ENCODE data around the gene GPR78. TPM values are rescaled to one million over a fixed set of nuclear protein-coding genes. Genes with fewer than 3 reads are reported as not detected.
A peak's percentile ranks its signal among the peaks of the same experiment; 100 is the strongest.

Gene GPR78
- total and polyA plus RNA-seq, 2 of the 4 experiments (the other 2 are of a cell fraction): under 0.01 to 0.10 TPM

DNA sequence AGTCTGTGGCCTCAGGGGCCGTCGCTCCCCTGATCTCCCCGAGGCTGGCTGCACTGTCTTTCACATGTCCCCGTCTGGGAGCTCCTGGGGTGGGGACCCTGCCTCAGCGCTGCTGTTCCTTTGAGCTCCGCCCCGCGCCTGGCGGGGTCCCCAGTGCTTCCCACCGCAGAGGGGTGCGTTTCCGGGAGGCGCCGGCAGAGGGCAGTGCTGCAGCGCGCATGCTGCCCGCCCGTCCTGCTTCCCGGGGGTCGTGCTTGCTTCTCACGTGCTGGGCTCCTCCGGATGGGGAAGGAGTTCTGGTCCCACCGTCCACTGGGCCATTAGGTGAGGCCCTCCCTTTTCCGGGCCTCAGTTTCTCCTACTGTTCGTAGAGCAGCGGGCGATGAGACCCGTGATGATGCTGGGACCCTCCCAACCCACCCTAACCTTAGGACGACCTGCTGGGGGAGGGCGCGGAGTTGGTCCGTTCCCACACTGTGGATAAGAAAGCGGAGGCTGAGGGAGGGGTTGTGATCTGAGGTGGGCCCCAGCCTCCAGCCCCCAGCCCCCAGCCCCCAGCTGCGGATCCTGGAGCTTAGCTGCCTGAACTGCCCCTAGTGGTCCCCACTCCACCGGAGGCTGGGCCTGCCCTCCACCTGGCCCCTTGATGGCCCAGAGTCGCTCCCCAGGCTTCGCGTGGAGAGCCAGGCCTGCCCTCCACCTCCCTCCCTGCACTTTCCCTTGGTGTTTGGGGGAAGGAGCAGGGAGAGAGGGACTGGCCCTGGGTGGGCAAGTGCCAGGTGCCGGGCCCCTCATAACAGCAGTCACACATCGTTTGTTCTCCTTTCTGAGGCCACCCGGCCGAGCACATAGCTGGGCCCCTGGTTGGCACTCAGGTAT, 27.6 kb downstream of the GPR78 start:
- CTCF ChIA-PET: interaction anchor here (0.6 to 1.2 kb wide), 3 partner anchors 9 to 12 kb away, joined by 3 to 5 read pairs (median 3); no protein-coding TSS in a partner anchor
- Histone ChIP-seq H3K9ac (ENCODE audit: low read depth, low read length) (no peak overlapping the region), H2AFZ (replicated peaks; ENCODE audit: low read length, poor library complexity) (peak overlapping the region; percentile 61), H2BK20ac (ENCODE audit: low read depth, low read length) (no peak overlapping the region), H3K9me1 (ENCODE audit: insufficient read depth, low read length) (no peaks in the 10 kb centered on the region), H3K14ac (replicated peaks; ENCODE audit: low read depth, low read length) (no peak overlapping the region), H3K79me1 (ENCODE audit: low read depth in 1 of 2, low read length in 2 of 2) (no peaks in the 10 kb centered on the region), H3K9me3 (ENCODE audit: control insufficient read depth, insufficient read depth, low read length) (no peaks in the 10 kb centered on the region), H3K36me3 (ENCODE audit: control insufficient read depth, insufficient read depth, low read length) (peaks cover 53% of the 10 kb centered on the region; the same call in 1 of the 2 replicates), H2BK15ac (ENCODE audit: low read depth, low read length) (no peak overlapping the region), H4K91ac (ENCODE audit: insufficient read depth, low read depth, low read length) (no peak overlapping the region), H3K4me1 (ENCODE audit: control insufficient read depth, insufficient read depth, low read length) (no peaks in the 10 kb centered on the region), H3K27me3 (ENCODE audit: control insufficient read depth, insufficient read depth, low read length) (no peaks in the 10 kb centered on the region; the same call in 1 of the 2 replicates), H2BK5ac (ENCODE audit: low read depth, low read length, poor library complexity, severe bottlenecking) (no peak overlapping the region), H4K5ac (ENCODE audit: low read depth, low read length) (no peak overlapping the region), H3K23ac (ENCODE audit: low read depth, low read length) (no peak overlapping the region), H3K4me2 (ENCODE audit: low read depth, low read length) (no peak overlapping the region), H2AK9ac (replicated peaks; ENCODE audit: low read depth, low read length, poor library complexity) (peak overlapping the region; percentile 50), H3K27ac (ENCODE audit: insufficient read depth, low read length) (no peak overlapping the region), H4K20me1 (ENCODE audit: insufficient read depth, low read length) (no peaks in the 10 kb centered on the region), H2AK5ac (ENCODE audit: low read depth, low read length) (no peak overlapping the region), H2BK120ac (ENCODE audit: low read depth, low read length) (no peak overlapping the region), H3K18ac (ENCODE audit: low read depth, low read length) (no peak overlapping the region), H3K56ac (ENCODE audit: extremely low read depth, insufficient read depth, low read length) (no peak overlapping the region), H4K8ac (ENCODE audit: low read depth in 2 of 2, low read length in 2 of 2) (no peak overlapping the region), H3K4ac (ENCODE audit: low read depth, low read length) (no peak overlapping the region), H3K4me3 (ENCODE audit: insufficient read depth, low read depth, low read length) (no peak overlapping the region)
- WGBS, 2 experiments (ENCODE audit: extremely low coverage in 2 of 2, insufficient read length in 1 of 2): 29% methylated on average over 7 of the region's 42 CpGs; no CpG with 5 or more reads in 1 of the 2 experiments
- DNase-seq (no peak), ATAC-seq (ENCODE audit: low read depth) (peak; percentile 88)
- in situ Hi-C loops (cut with MboI; ENCODE audit: low sequenced_read_pairs): loop anchor here (25.0 kb wide), 1 partner anchor 396 kb away; no protein-coding TSS in a partner anchor
- intact Hi-C loops (cut with micrococcal nuclease): no loop called here
- no TSS peak for BruUV-seq (replicated peaks)
- POLR2A ChIA-PET (ENCODE audit: unreplicated experiment): no interaction called here
- dilution Hi-C loops (cut with HindIII; ENCODE audit: low sequenced_read_pairs, unreplicated experiment): no loop called here
- TF ChIP-seq NFE2L2 (IDR thresholded peaks at IDR 0.05; ENCODE audit: low read depth, low read length) (no peak), ELK1 (IDR thresholded peaks at IDR 0.05; ENCODE audit: borderline replicate concordance, low read depth, low read length) (no peak), CEBPB (IDR thresholded peaks at IDR 0.05; ENCODE audit: low read depth, low read length) (no peak), MXI1 (IDR thresholded peaks at IDR 0.05; ENCODE audit: borderline replicate concordance, low read depth, low read length) (no peak), MAZ (IDR thresholded peaks at IDR 0.05; ENCODE audit: borderline replicate concordance, low read depth, low read length) (no peak), RFX5 (IDR thresholded peaks at IDR 0.05; ENCODE audit: low read depth, low read length) (no peak), SMC3 (IDR thresholded peaks at IDR 0.05; ENCODE audit: low read depth, low read length) (peak; percentile 33; the same call in 1 of the 2 replicates), MAFK (IDR thresholded peaks at IDR 0.05; ENCODE audit: low read depth, low read length) (no peak), CHD1 (IDR thresholded peaks at IDR 0.05; ENCODE audit: low read depth, low read length) (no peak), POLR2A (IDR thresholded peaks at IDR 0.05; ENCODE audit: low read depth, low read length) (no peak), RCOR1 (IDR thresholded peaks at IDR 0.05; ENCODE audit: insufficient replicate concordance, low read length) (no peak), RAD21 (IDR thresholded peaks at IDR 0.05; ENCODE audit: low read length) (peak; percentile 66), FOS (IDR thresholded peaks at IDR 0.05; ENCODE audit: low read depth, low read length) (no peak)
- TF ChIP-seq, protein P1, sequence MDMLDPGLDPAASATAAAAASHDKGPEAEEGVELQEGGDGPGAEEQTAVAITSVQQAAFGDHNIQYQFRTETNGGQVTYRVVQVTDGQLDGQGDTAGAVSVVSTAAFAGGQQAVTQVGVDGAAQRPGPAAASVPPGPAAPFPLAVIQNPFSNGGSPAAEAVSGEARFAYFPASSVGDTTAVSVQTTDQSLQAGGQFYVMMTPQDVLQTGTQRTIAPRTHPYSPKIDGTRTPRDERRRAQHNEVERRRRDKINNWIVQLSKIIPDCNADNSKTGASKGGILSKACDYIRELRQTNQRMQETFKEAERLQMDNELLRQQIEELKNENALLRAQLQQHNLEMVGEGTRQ (IDR thresholded peaks at IDR 0.05; ENCODE audit: low read depth, low read length): no peak

All from IMR-90 (cell line).